Adrenal gland (tissue), 12 donors: Measurements from ENCODE around the gene PEX16. TPM values are rescaled to one million over a fixed set of nuclear protein-coding genes. Genes with fewer than 3 reads are reported as not detected.
A peak's percentile ranks its signal among the peaks of the same experiment; 100 is the strongest.

ENCODE experiments used
- DNase-seq, 7 donors: peaks; one replicate each; pipeline ENCODE4 v3.0.0-alpha.2; 2019 to 2020
- H3K27ac ChIP-seq, 5 donors: fragments of 200-600 bp; sonication (generic) in 4 of 5; 1 replicate in 3 of 5; 2 replicates in 2 of 5; pipeline versions ENCODE4 v1.5.1 to v1.8.0; 2016 to 2020; ENCODE audit warnings: mild to moderate bottlenecking in 1 of 5
- H3K27me3 ChIP-seq: fragments of 200-600 bp; 2 replicates; pipeline ENCODE4 v1.8.0; 2021
- H3K36me3 ChIP-seq, 2 donors: fragments of 200-600 bp; replicated peaks in 1 of 2; 1 replicate in 1 of 2; 2 replicates in 1 of 2; pipeline versions ENCODE4 v1.5.1 to v1.8.0; 2018 to 2022
- H3K4me1 ChIP-seq, 2 donors: fragments of 200-600 bp; replicated peaks in 1 of 2; 1 replicate in 1 of 2; 2 replicates in 1 of 2; pipeline versions ENCODE4 v1.5.1 to v1.8.0; 2018 to 2021
- H3K4me3 ChIP-seq, 4 donors: fragments of 200-600 bp; sonication (generic) in 3 of 4; one replicate each; pipeline ENCODE4 v1.5.1; 2016 to 2018
- H3K9me3 ChIP-seq, 3 donors: fragments of 200-600 bp; sonication (generic) in 1 of 3; replicated peaks in 1 of 3; 1 replicate in 2 of 3; 2 replicates in 1 of 3; pipeline versions ENCODE4 v1.5.1 to v1.8.0; 2016 to 2021
- CTCF ChIP-seq, 6 experiments: fragments of 450-650 bp in 4 of 6; fragments of 200-600 bp in 2 of 6; sonication (generic) in 1 of 6; IDR thresholded peaks; 1 replicate in 5 of 6; 2 replicates in 1 of 6; pipeline versions ENCODE4 v1.5.1 to v1.8.0; 2016 to 2021; ENCODE audit warnings: antibody characterized with exemption in 6 of 6, mild to moderate bottlenecking in 2 of 6, moderate library complexity in 1 of 6
- POLR2A ChIP-seq, 2 donors: fragments of 450-650 bp; IDR thresholded peaks; one replicate each; pipeline ENCODE4 v1.6.1; 2017; ENCODE audit warnings: antibody characterized with exemption in 2 of 2, mild to moderate bottlenecking in 2 of 2, moderate library complexity in 1 of 2
- WGBS, 4 donors: extraction: QIAGEN DNeasy Blood & Tissue Kit in 2 of 4; methylation state at CpG; one replicate each; pipeline versions ENCODE4 v1.1.5 to v1.1.7; 2013 to 2017; 5-methylcytosine and 5-hydroxymethylcytosine counted together
- intact Hi-C, 2 donors: fragments of 100-400 bp; cut with DNase I; formaldehyde crosslinking; loops; one replicate each; pipeline versions ENCODE4 v1.14.1 to v1.15.0; 2022 to 2023
- polyA plus RNA-seq, 3 donors: library from polyadenylated mRNA; stranded (reverse); fragments of 200-250 nt in 2 of 3; fragments of 350-450 nt in 1 of 3; fragmentation: Illumina TruSeq in 1 of 3; extraction: RNeasy Lipid Tissue Mini Kit (QIAGEN cat#74804) in 1 of 3; gene quantifications; one replicate each; pipeline ENCODE4 v1.2.3, GENCODE V29; 2013 to 2014
- total RNA-seq, 9 donors: library from RNA; depleted of rRNA in 4 of 9; stranded (reverse); fragments of >200 nt in 4 of 9; fragments of 120-200 nt in 1 of 9; fragmentation: NEBNext Ultra II Directional in 1 of 9; extraction: Animal tissue kit (Norgen Biotek cat#: 25700) in 1 of 9; gene quantifications; one replicate each; pipeline versions ENCODE4 v1.1.0 to v1.2.4, GENCODE V29; 2013 to 2023
- donor health status: healthy with polysubstance abuse.
- donor health status: Bipolar disorder and iron deficiency.
- donor health status: DM: yes; HTN: yes; CAD: no.
- donor health status: DM: no; HTN: no; CAD: no.
- donor health status: DM: no; HTN: no; CAD: no.
- donor health status: DM: yes; HTN: yes; CAD: no.

The PEX16 gene
- total and polyA plus RNA-seq, 12 donors, result 7.6 to 67.6 (median 40.7) TPM

- Histone ChIP-seq H3K9me3 (no peaks in the 10 kb centered on the region), H3K4me3 (no peak overlapping the region), H3K27me3 (no peaks in the 10 kb centered on the region), H3K27ac (no peak overlapping the region), H3K4me1 (no peaks in the 10 kb centered on the region), H3K36me3 (no peaks in the 10 kb centered on the region)
- intact Hi-C loops, result no loop called here
- WGBS, 4 donors, result 60 to 65% (median 61%) methylated on average over 4 to 5 of the region's 5 CpGs
- DNase-seq, result peak in 5 of 7 donors; percentile 44 to 76 (median 64)
- TF ChIP-seq CTCF (IDR thresholded peaks at IDR 0.05), result no peak
- TF ChIP-seq POLR2A (IDR thresholded peaks at IDR 0.05), result no peak
Measured at GRCh38 chr11:45892856-45893255, 24.8 kb downstream of the PEX16 start.

- no peak for DNase-seq
- peaks cover 0 to 2% of the 10 kb centered on the region in 2 donors for H3K4me1 ChIP-seq
- intact Hi-C loops, result no loop called here
- no peak overlapping the region for H3K27ac ChIP-seq
- 86 to 93% (median 88%) methylated on average over 8 to 9 of the region's 9 CpGs for WGBS, 4 donors
- no peaks in the 10 kb centered on the region for H3K36me3 ChIP-seq
- H3K27me3 ChIP-seq, result no peaks in the 10 kb centered on the region
- no peaks in the 10 kb centered on the region for H3K9me3 ChIP-seq
- H3K4me3 ChIP-seq, result no peak overlapping the region
- no peak for TF ChIP-seq POLR2A (IDR thresholded peaks at IDR 0.05)
- TF ChIP-seq CTCF (IDR thresholded peaks at IDR 0.05), result no peak
Measured at GRCh38 chr11:45890886-45891550, 26.7 kb downstream of the PEX16 start.

GRCh38 chr11:45889966-45890365, 27.7 kb downstream of the PEX16 start:
- no peak for TF ChIP-seq CTCF (IDR thresholded peaks at IDR 0.05)
- no peak for TF ChIP-seq POLR2A (IDR thresholded peaks at IDR 0.05)
- H3K4me1 ChIP-seq, result peaks cover 3 to 8% of the 10 kb centered on the region in 2 donors
- no peak for DNase-seq
- no peak overlapping the region for H3K4me3 ChIP-seq
- H3K9me3 ChIP-seq, result no peaks in the 10 kb centered on the region
- intact Hi-C loops, result no loop called here
- no peaks in the 10 kb centered on the region for H3K36me3 ChIP-seq
- no peak overlapping the region for H3K27ac ChIP-seq
- no peaks in the 10 kb centered on the region for H3K27me3 ChIP-seq
- 92 to 94% (median 94%) methylated on average over 9 of the region's 9 CpGs for WGBS, 4 donors

GRCh38 chr11:45889555-45889954, 28.1 kb downstream of the PEX16 start:
- intact Hi-C loops, result no loop called here
- WGBS, 4 donors, result 84 to 91% (median 90%) methylated on average over 8 of the region's 8 CpGs
- H3K4me3 ChIP-seq, result no peak overlapping the region
- H3K27me3 ChIP-seq, result no peaks in the 10 kb centered on the region
- H3K4me1 ChIP-seq, result peaks cover 3 to 9% of the 10 kb centered on the region in 2 donors
- no peak overlapping the region for H3K27ac ChIP-seq
- H3K9me3 ChIP-seq, result no peaks in the 10 kb centered on the region
- TF ChIP-seq CTCF (IDR thresholded peaks at IDR 0.05), result no peak
- no peak for TF ChIP-seq POLR2A (IDR thresholded peaks at IDR 0.05)
- no peaks in the 10 kb centered on the region for H3K36me3 ChIP-seq
- DNase-seq, result no peak
